WTC11 (cell line): ENCODE results near the gene ZFHX3. TPM values are rescaled to one million over a fixed set of nuclear protein-coding genes. Genes with fewer than 3 reads are reported as not detected.

ENCODE experiments used
- ATAC-seq: fragments of 200-7000 bp; cut with Tn5 transposase; 2 replicates; pipeline ENCODE4 v1.10.0; 2021; ENCODE audit warnings: mild to moderate bottlenecking, moderate library complexity
- CTCF ChIA-PET: fragments of 300-600 bp; sonication (Branson Sonifier 250); formaldehyde crosslinking; loops from one replicate; lab custom pipeline; 2021; ENCODE audit warnings: antibody characterized with exemption; lab: Charles Lee
- POLR2A ChIA-PET: fragments of 350-600 bp; sonication (Branson Sonifier 250); formaldehyde crosslinking; loops from one replicate; lab custom pipeline; 2021; ENCODE audit warnings: antibody characterized with exemption; lab: Charles Lee
- DNase-seq: peaks from one replicate; pipeline ENCODE4 v3.0.0; 2021; ENCODE audit warnings: low spot score
- H3K27ac Mint-ChIP-seq: 2 replicates; pipeline ENCODE4 v1.8.0; 2021; ENCODE audit warnings: mixed read lengths
- H3K27me3 Mint-ChIP-seq: 2 replicates; pipeline ENCODE4 v1.8.0; 2021; ENCODE audit warnings: low read depth, mild to moderate bottlenecking, moderate library complexity, mixed read lengths
- H3K36me3 Mint-ChIP-seq: 2 replicates; pipeline ENCODE4 v1.8.0; 2021; ENCODE audit warnings: mixed read lengths
- H3K4me1 Mint-ChIP-seq: 2 replicates; pipeline ENCODE4 v1.8.0; 2022; ENCODE audit warnings: mixed read lengths
- H3K4me3 Mint-ChIP-seq: 2 replicates; pipeline ENCODE4 v1.8.0; 2021; ENCODE audit warnings: mild to moderate bottlenecking, moderate library complexity, mixed read lengths
- H3K9me3 Mint-ChIP-seq: 2 replicates; pipeline ENCODE4 v1.8.0; 2021; ENCODE audit warnings: mixed read lengths
- AFF4 ChIP-seq: sonication (generic); formaldehyde crosslinking; IDR thresholded peaks from 2 replicates; pipeline ENCODE4 v1.8.1; 2023; ENCODE audit warnings: mild to moderate bottlenecking, missing genetic modification reagents, borderline replicate concordance
- AR ChIP-seq: fragments of 250-450 bp; sonication (Bioruptor Pico); IDR thresholded peaks from 2 replicates; pipeline ENCODE4 v1.9.0; 2021; ENCODE audit warnings: mild to moderate bottlenecking
- CTCF ChIP-seq: fragments of 200-600 bp; IDR thresholded peaks from 2 replicates; pipeline ENCODE4 v1.8.0; 2022; ENCODE audit warnings: antibody characterized with exemption
- E2F4 ChIP-seq: sonication (generic); formaldehyde crosslinking; IDR thresholded peaks from 2 replicates; pipeline ENCODE4 v1.8.1; 2022; ENCODE audit warnings: low read depth, mild to moderate bottlenecking, moderate library complexity, missing genetic modification reagents, borderline replicate concordance
- ELF4 ChIP-seq: sonication (generic); formaldehyde crosslinking; IDR thresholded peaks from 2 replicates; pipeline ENCODE4 v1.8.1; 2022; ENCODE audit warnings: low read depth, mild to moderate bottlenecking, moderate library complexity, missing genetic modification reagents
- ETV6 ChIP-seq: sonication (generic); formaldehyde crosslinking; IDR thresholded peaks from 2 replicates; pipeline ENCODE4 v1.8.1; 2022; ENCODE audit warnings: mild to moderate bottlenecking, missing genetic modification reagents
- HMGA2 ChIP-seq: fragments of 250-450 bp; sonication (Bioruptor Pico); IDR thresholded peaks from 2 replicates; pipeline ENCODE4 v1.4.0; 2021; ENCODE audit warnings: mild to moderate bottlenecking, moderate library complexity
- HMGXB4 ChIP-seq: sonication (generic); formaldehyde crosslinking; IDR thresholded peaks from 2 replicates; pipeline ENCODE4 v1.8.1; 2023; ENCODE audit warnings: mild to moderate bottlenecking, moderate library complexity, missing genetic modification reagents
- IRF1 ChIP-seq: sonication (generic); formaldehyde crosslinking; IDR thresholded peaks from 2 replicates; pipeline ENCODE4 v1.8.0; 2023; ENCODE audit warnings: missing genetic modification reagents
- RORB ChIP-seq: fragments of 250-450 bp; sonication (Bioruptor Pico); IDR thresholded peaks from 2 replicates; pipeline ENCODE4 v1.9.0; 2021; ENCODE audit warnings: mild to moderate bottlenecking
- STAT6 ChIP-seq: sonication (generic); formaldehyde crosslinking; conservative IDR thresholded peaks from 2 replicates; pipeline ENCODE4 v1.8.1; 2023; ENCODE audit warnings: mild to moderate bottlenecking, low read depth, missing genetic modification reagents, moderate library complexity
- TCF7 ChIP-seq: sonication (generic); formaldehyde crosslinking; IDR thresholded peaks from 2 replicates; pipeline ENCODE4 v1.8.0; 2022; ENCODE audit warnings: mild to moderate bottlenecking, low read depth, missing genetic modification reagents, moderate library complexity
- TEAD1 ChIP-seq: sonication (generic); formaldehyde crosslinking; IDR thresholded peaks from 2 replicates; pipeline ENCODE4 v1.8.0; 2022; ENCODE audit warnings: mild to moderate bottlenecking, missing genetic modification reagents
- TEAD4 ChIP-seq: sonication (generic); formaldehyde crosslinking; IDR thresholded peaks from 2 replicates; pipeline ENCODE4 v1.8.0; 2022; ENCODE audit warnings: mild to moderate bottlenecking, missing genetic modification reagents
- ZBTB21 ChIP-seq: sonication (generic); formaldehyde crosslinking; IDR thresholded peaks from 2 replicates; pipeline ENCODE4 v1.8.1; 2023; ENCODE audit warnings: mild to moderate bottlenecking, missing genetic modification reagents, borderline replicate concordance
- ZNF121 ChIP-seq: sonication (generic); formaldehyde crosslinking; IDR thresholded peaks from 2 replicates; pipeline ENCODE4 v1.8.0; 2023; ENCODE audit warnings: missing genetic modification reagents
- ZNF219 ChIP-seq: sonication (generic); formaldehyde crosslinking; IDR thresholded peaks from 2 replicates; pipeline ENCODE4 v1.8.0; 2023; ENCODE audit warnings: missing genetic modification reagents, mild to moderate bottlenecking, borderline replicate concordance
- ZNF281 ChIP-seq: sonication (generic); formaldehyde crosslinking; IDR thresholded peaks from 2 replicates; pipeline ENCODE4 v1.8.0; 2023; ENCODE audit warnings: mild to moderate bottlenecking, missing genetic modification reagents
- ZNF396 ChIP-seq: fragments of 250-450 bp; sonication (Bioruptor Pico); IDR thresholded peaks from 2 replicates; pipeline ENCODE4 v1.8.0; 2021; ENCODE audit warnings: mild to moderate bottlenecking, moderate library complexity, borderline replicate concordance
- total RNA-seq: library from RNA; stranded (reverse); gene quantifications from 3 replicates; pipeline ENCODE4 v1.2.3, GENCODE V29; 2021

ZFHX3 gene
- total RNA-seq, 1 experiment from 2014 or later = 5.7 TPM

GRCh38 chr16:72825912-72826621, 221.9 kb downstream of the ZFHX3 start:
- Mint-ChIP-seq H3K4me1 (no peaks in the 10 kb centered on the region), H3K27me3 (no peaks in the 10 kb centered on the region), H3K4me3 (no peak overlapping the region), H3K36me3 (no peaks in the 10 kb centered on the region), H3K27ac (no peak overlapping the region), H3K9me3 (no peaks in the 10 kb centered on the region)
- no peak for DNase-seq
- ChIA-PET POLR2A (no interaction called here), CTCF (interaction anchor here (1.1 kb wide), 1 partner anchor 21 kb away, joined by 5 read pairs; no protein-coding TSS in a partner anchor)
- no peak for ATAC-seq
- TF ChIP-seq ELF4 (CRISPR knock-in tag) = no peak
- no peak for TF ChIP-seq ZNF121 (CRISPR knock-in tag)
- TF ChIP-seq HMGXB4 = no peak
- TF ChIP-seq ETV6 (CRISPR knock-in tag) = no peak
- no peak for TF ChIP-seq ZBTB21 (CRISPR knock-in tag)
- no peak for TF ChIP-seq CTCF
- TF ChIP-seq TEAD4 (CRISPR knock-in tag) = no peak
- TF ChIP-seq STAT6 = no peak
- TF ChIP-seq AR (CRISPR knock-in tag) = no peak
- TF ChIP-seq TEAD1 (CRISPR knock-in tag) = no peak
- no peak for TF ChIP-seq ZNF219 (CRISPR knock-in tag)
- TF ChIP-seq ZNF396 (CRISPR knock-in tag) = no peak
- no peak for TF ChIP-seq AFF4 (CRISPR knock-in tag)
- TF ChIP-seq E2F4 (CRISPR knock-in tag) = no peak
- no peak for TF ChIP-seq HMGA2 (CRISPR knock-in tag)
- no peak for TF ChIP-seq RORB (CRISPR knock-in tag)
- no peak for TF ChIP-seq IRF1
- no peak for TF ChIP-seq TCF7 (CRISPR knock-in tag)
- no peak for TF ChIP-seq ZNF281
